H9 (cell line): ENCODE data around the gene CC2D2A. TPM values are rescaled to one million over a fixed set of nuclear protein-coding genes. Genes with fewer than 3 reads are reported as not detected.

Experiments
- DNase-seq: peaks from one replicate; pipeline ENCODE4 v3.0.0-alpha.2; 2017
- H2AFZ ChIP-seq: one replicate; pipeline ENCODE4 v1.6.1; 2013; ENCODE audit warnings: mild to moderate bottlenecking, low read length, control low read depth, moderate library complexity
- H2AK5ac ChIP-seq: 2 replicates; pipeline ENCODE4 v1.6.1; 2013; ENCODE audit warnings: low read length, control low read depth, mixed read lengths; ENCODE audit not compliant: insufficient read length
- H2BK120ac ChIP-seq: one replicate; pipeline ENCODE4 v1.6.1; 2013; ENCODE audit warnings: low read depth, mild to moderate bottlenecking, low read length, control low read depth, inconsistent platforms; ENCODE audit not compliant: poor library complexity, severe bottlenecking
- H2BK12ac ChIP-seq: 2 replicates; pipeline ENCODE4 v1.6.1; 2013; ENCODE audit warnings: low read length, control low read depth, mixed read lengths, low read depth; ENCODE audit not compliant: insufficient read length
- H2BK15ac ChIP-seq: 2 replicates; pipeline ENCODE4 v1.6.1; 2013; ENCODE audit warnings: low read depth, low read length, control low read depth
- H2BK20ac ChIP-seq: one replicate; pipeline ENCODE4 v1.6.1; 2013; ENCODE audit warnings: low read depth, mild to moderate bottlenecking, low read length, control low read depth, inconsistent platforms; ENCODE audit not compliant: poor library complexity, severe bottlenecking
- H2BK5ac ChIP-seq: 2 replicates; pipeline ENCODE4 v1.6.1; 2013; ENCODE audit warnings: low read length, control low read depth, mixed read lengths; ENCODE audit not compliant: insufficient read length
- H3K14ac ChIP-seq: 2 replicates; pipeline ENCODE4 v1.6.1; 2013; ENCODE audit warnings: low read length, control low read depth; ENCODE audit not compliant: insufficient read depth
- H3K18ac ChIP-seq: 2 replicates; pipeline ENCODE4 v1.6.1; 2013; ENCODE audit warnings: low read depth, mild to moderate bottlenecking, mixed read lengths, low read length, control low read depth; ENCODE audit not compliant: insufficient read length
- H3K23ac ChIP-seq: 2 replicates; pipeline ENCODE4 v1.6.1; 2013; ENCODE audit warnings: low read length, control low read depth, mixed read lengths, low read depth; ENCODE audit not compliant: insufficient read length
- H3K23me2 ChIP-seq: 2 replicates; pipeline ENCODE4 v1.6.1; 2013; ENCODE audit warnings: low read depth, mild to moderate bottlenecking, mixed read lengths, low read length, control low read depth; ENCODE audit not compliant: insufficient read length, poor library complexity, severe bottlenecking
- H3K27ac ChIP-seq: 2 replicates; pipeline ENCODE4 v1.5.1; 2013; ENCODE audit warnings: low read length, control low read depth, mixed read lengths, low read depth; ENCODE audit not compliant: insufficient read length
- H3K27me3 ChIP-seq: 2 replicates; pipeline ENCODE4 v1.6.1; 2013; ENCODE audit warnings: low read length, control low read depth, inconsistent platforms; ENCODE audit not compliant: insufficient read depth
- H3K4ac ChIP-seq: 2 replicates; pipeline ENCODE4 v1.6.1; 2013; ENCODE audit warnings: low read depth, mild to moderate bottlenecking, control low read depth, inconsistent platforms, low read length, moderate library complexity
- H3K4me1 ChIP-seq: 2 replicates; pipeline ENCODE4 v1.6.1; 2013; ENCODE audit warnings: low read length, control low read depth, inconsistent platforms; ENCODE audit not compliant: insufficient read depth
- H3K4me2 ChIP-seq: 2 replicates; pipeline ENCODE4 v1.6.1; 2013; ENCODE audit warnings: low read length, control low read depth, mixed read lengths; ENCODE audit not compliant: insufficient read length, insufficient read depth
- H3K56ac ChIP-seq: 2 replicates; pipeline ENCODE4 v1.6.1; 2013; ENCODE audit warnings: low read depth, mild to moderate bottlenecking, mixed read lengths, low read length, control low read depth; ENCODE audit not compliant: insufficient read length
- H3K79me1 ChIP-seq: 2 replicates; pipeline ENCODE4 v1.6.1; 2013; ENCODE audit warnings: low read depth, mild to moderate bottlenecking, moderate library complexity, low read length, control low read depth, inconsistent platforms; ENCODE audit not compliant: insufficient read depth, poor library complexity, severe bottlenecking
- H3K79me2 ChIP-seq: 2 replicates; pipeline ENCODE4 v1.6.1; 2013; ENCODE audit warnings: low read length, control low read depth, inconsistent platforms; ENCODE audit not compliant: insufficient read depth
- H3K9ac ChIP-seq: 2 replicates; pipeline ENCODE4 v1.6.1; 2013; ENCODE audit warnings: low read length, control low read depth, mixed read lengths; ENCODE audit not compliant: insufficient read length; ENCODE audit errors: extremely low read depth
- H3K9me3 ChIP-seq: one replicate; pipeline ENCODE4 v1.6.1; 2013; ENCODE audit warnings: low read depth, low read length, inconsistent platforms; ENCODE audit not compliant: control insufficient read depth
- H3T11ph ChIP-seq: one replicate; pipeline ENCODE4 v1.6.1; 2013; ENCODE audit warnings: mild to moderate bottlenecking, low read length, control low read depth, inconsistent platforms
- H4K20me1 ChIP-seq: one replicate; pipeline ENCODE4 v1.6.1; 2013; ENCODE audit not compliant: control insufficient read depth, insufficient read length, insufficient read depth
- H4K5ac ChIP-seq: 2 replicates; pipeline ENCODE4 v1.6.1; 2013; ENCODE audit warnings: low read depth, mild to moderate bottlenecking, mixed read lengths, low read length, control low read depth; ENCODE audit not compliant: insufficient read length
- H4K8ac ChIP-seq: replicated peaks from 2 replicates; pipeline ENCODE4 v1.6.1; 2013; ENCODE audit warnings: low read length, control low read depth, mixed read lengths, low read depth; ENCODE audit not compliant: insufficient read length
- H4K91ac ChIP-seq: 2 replicates; pipeline ENCODE4 v1.6.1; 2013; ENCODE audit warnings: low read depth, mild to moderate bottlenecking, moderate library complexity, mixed read lengths, low read length, control low read depth; ENCODE audit not compliant: insufficient read length
- H3K27ac Mint-ChIP-seq, 3 experiments: 2 replicates in 2 of 3; 3 replicates in 1 of 3; pipeline ENCODE4 v1.8.0; 2020 to 2021; ENCODE audit warnings: mixed read lengths in 3 of 3, mild to moderate bottlenecking in 1 of 3, moderate library complexity in 1 of 3
- H3K27me3 Mint-ChIP-seq: 2 replicates; pipeline ENCODE4 v1.8.0; 2021; ENCODE audit warnings: low read depth, mild to moderate bottlenecking, moderate library complexity, mixed read lengths
- H3K36me3 Mint-ChIP-seq, 3 experiments: 2 replicates in 2 of 3; 3 replicates in 1 of 3; pipeline ENCODE4 v1.8.0; 2020 to 2021; ENCODE audit warnings: low read depth in 3 of 3, mixed read lengths in 3 of 3; ENCODE audit not compliant: insufficient read depth in 1 of 3
- H3K4me1 Mint-ChIP-seq, 2 experiments: 2 replicates each; pipeline ENCODE4 v1.8.0; 2020; ENCODE audit warnings: mixed read lengths in 2 of 2
- H3K4me3 Mint-ChIP-seq, 2 experiments: 2 replicates in 1 of 2; 3 replicates in 1 of 2; pipeline ENCODE4 v1.8.0; 2020 to 2021; ENCODE audit warnings: mild to moderate bottlenecking in 2 of 2, mixed read lengths in 2 of 2, moderate library complexity in 1 of 2
- H3K9me3 Mint-ChIP-seq, 2 experiments: 2 replicates in 1 of 2; 3 replicates in 1 of 2; pipeline ENCODE4 v1.8.0; 2020; ENCODE audit warnings: mild to moderate bottlenecking in 2 of 2, mixed read lengths in 2 of 2, moderate library complexity in 1 of 2
- CTCF ChIP-seq: fragments of 200-600 bp; sonication (generic); conservative IDR thresholded peaks from 3 replicates; pipeline ENCODE4 v1.8.0; 2021; ENCODE audit warnings: antibody characterized with exemption, mild to moderate bottlenecking
- WGBS: extraction: QIAGEN DNeasy Blood & Tissue Kit; methylation state at CpG from one replicate; pipeline ENCODE4 v1.1.7; 2013; ENCODE audit warnings: missing lambda C conversion rate, low lambda C conversion rate, mixed read lengths; ENCODE audit not compliant: insufficient read length; ENCODE audit errors: extremely low coverage; 5-methylcytosine and 5-hydroxymethylcytosine counted together
- total RNA-seq: library from RNA; stranded (reverse); gene quantifications from 2 replicates; pipeline ENCODE4 v1.2.1, GENCODE V29; 2021

Gene CC2D2A
- total RNA-seq, 1 experiment from 2014 or later = 10.4 TPM

- Histone ChIP-seq H3K14ac (no peak overlapping the region), H3K79me2 (no peaks in the 10 kb centered on the region), H4K8ac (no peak overlapping the region), H3K27me3 (no peaks in the 10 kb centered on the region), H3K79me1 (peaks cover 4% of the 10 kb centered on the region), H2BK12ac (no peak overlapping the region), H2AK5ac (no peak overlapping the region), H3K4me1 (no peaks in the 10 kb centered on the region), H2AFZ (no peak overlapping the region), H4K91ac (no peak overlapping the region), H3K9ac (no peak overlapping the region), H2BK20ac (no peak overlapping the region), H3K18ac (no peak overlapping the region), H2BK120ac (no peak overlapping the region), H4K5ac (no peak overlapping the region), H3K9me3 (no peaks in the 10 kb centered on the region), H3K56ac (no peak overlapping the region), H3K23me2 (no peaks in the 10 kb centered on the region), H2BK5ac (no peak overlapping the region), H2BK15ac (no peak overlapping the region), H3T11ph (no peak overlapping the region), H3K27ac (no peak overlapping the region), H3K4me2 (no peak overlapping the region), H3K23ac (no peak overlapping the region), H4K20me1 (no peaks in the 10 kb centered on the region), H3K4ac (no peak overlapping the region)
- WGBS = no CpG with 5 or more reads among the region's 2 CpGs
- Mint-ChIP-seq H3K9me3 (no peaks in the 10 kb centered on the region; a peak in 1 of 5 replicates), H3K36me3 (peaks cover 5 to 12% (median 6%) of the 10 kb centered on the region in 3 experiments; a peak in 6 of 7 replicates), H3K4me3 (no peak overlapping the region), H3K27me3 (no peaks in the 10 kb centered on the region), H3K4me1 (peaks cover 20 to 26% of the 10 kb centered on the region in 2 experiments), H3K27ac (no peak overlapping the region)
- TF ChIP-seq CTCF = no peak
- DNase-seq = no peak
Observed at GRCh38 chr4:15610855-15611254, 141.2 kb downstream of the CC2D2A start.
